LHCN-M2 (cell line): ENCODE results near the gene TMEM39B. TPM values are rescaled to one million over a fixed set of nuclear protein-coding genes. Genes with fewer than 3 reads are reported as not detected.
"Not testable (repeated sequence)": the region's sequence is repeated elsewhere in the genome, so short reads cannot be mapped to it uniquely, and the experiment has no call there.

Experiments
- DNase-seq: peaks from one replicate; pipeline ENCODE4 v3.0.0-alpha.2; 2012; ENCODE audit warnings: low read depth
- polyA plus RNA-seq: library from polyadenylated mRNA; unstranded; fragments of >200 nt; gene quantifications from one replicate; pipeline ENCODE4 v1.2.1, GENCODE V29; 2012; ENCODE audit warnings: missing spikeins
- total RNA-seq: library from RNA; depleted of rRNA; stranded (reverse); fragments of >200 nt; gene quantifications from 2 replicates; pipeline ENCODE4 v1.2.3, GENCODE V29; 2014; rRNA removed

Gene TMEM39B
- 8.1 and 10.4 TPM in 2 replicates for total RNA-seq
- 15.9 TPM for polyA plus RNA-seq

DNA sequence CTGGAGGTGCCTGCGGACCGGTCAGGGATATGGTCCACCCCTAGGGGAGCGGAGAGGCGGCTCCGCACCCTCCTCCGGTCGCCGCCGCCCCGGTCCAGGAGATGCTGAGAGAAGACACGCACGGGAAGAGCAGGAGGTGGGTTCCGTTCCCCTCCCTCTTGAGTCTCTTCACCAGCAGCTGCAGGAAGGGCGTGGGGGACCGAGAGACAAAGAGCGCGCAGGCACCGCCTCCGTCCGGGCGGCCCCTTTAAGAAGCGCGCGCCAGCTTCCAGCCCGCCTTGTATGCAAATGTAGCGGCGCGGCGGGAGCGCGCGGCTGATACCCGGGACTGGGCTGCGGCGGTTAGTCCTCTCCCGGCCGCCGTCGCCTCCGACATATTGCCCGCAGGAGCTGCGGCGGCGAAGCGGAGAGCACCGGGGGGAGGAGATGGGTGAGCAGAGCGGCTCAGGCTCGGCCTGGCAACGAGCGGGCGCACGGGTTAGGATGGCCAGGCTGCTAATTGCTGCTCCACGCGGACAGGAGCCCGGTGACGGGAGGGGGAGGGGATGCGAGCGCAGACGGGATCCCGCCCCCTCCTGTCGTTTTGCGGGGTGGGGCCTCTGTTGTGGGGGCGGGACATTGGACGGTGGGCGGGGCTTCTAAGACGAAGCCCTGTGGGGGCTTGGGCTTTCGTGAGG lies at the start of gene TMEM39B:
Gene TMEM39B, plus strand, starts transcription at position 318 of the 677 bp plus-strand sequence. Its CDS starts 109 bp downstream, at position 427.
- DNase-seq = peak; percentile 96

DNA sequence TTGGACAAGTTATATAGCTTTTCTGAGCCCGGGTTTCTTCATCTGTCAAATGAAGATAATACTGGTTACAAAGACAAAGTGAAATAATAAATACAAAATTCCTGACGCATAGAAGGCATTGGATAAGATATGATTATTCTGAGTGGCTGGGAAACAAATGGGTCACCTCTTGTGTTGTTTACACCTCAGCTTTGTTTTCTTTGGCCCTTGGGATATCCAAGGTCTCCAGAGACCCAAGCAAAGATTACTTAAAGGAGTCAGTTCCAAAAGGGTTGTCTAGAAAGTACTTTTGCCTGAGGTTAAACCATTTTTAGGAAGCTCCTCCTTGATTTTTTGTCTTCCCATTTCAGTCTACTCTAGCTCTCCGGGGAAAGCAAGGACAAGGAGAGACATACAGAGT lies 49.4 kb upstream of the TMEM39B start:
- DNase-seq = no peak

DNA sequence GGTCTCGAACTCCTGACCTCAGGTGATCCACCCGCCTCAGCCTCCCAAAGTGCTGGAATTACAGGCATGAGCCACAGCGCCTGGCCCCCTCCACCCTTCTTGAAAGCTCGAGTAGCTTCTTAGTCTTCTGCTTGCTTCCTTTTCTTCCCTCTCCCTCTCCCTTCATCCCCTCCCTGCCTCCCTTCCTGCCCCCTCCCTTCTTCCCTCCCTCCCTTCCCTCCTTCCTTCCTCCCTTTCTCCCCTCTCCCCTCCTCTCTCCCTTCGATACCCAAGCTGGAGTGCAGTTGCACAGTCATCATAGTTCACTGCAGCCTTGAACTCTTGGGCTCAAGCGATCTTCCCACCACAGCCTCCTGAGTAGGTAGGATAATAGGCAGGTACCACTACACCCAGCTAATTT lies 47.2 kb upstream of the TMEM39B start:
- DNase-seq = no peak

DNA sequence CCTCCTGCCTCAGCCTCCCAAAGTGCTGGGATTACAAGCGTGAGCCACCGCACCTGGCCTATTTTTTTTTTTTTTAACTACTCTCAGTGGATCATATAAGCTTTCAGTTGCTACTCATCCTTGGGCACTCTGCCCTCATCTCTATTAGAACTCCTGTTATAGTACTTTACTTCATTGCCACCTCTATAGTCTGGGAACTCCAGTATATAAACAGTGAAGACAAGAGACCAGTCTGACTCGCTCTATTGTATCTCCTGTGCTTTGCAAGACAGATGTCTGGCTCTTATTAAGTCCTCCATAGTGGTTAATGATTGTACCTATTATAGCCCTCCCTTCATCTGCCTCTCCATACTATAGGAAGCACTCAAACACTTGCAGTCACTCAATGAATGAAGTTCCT lies 44.0 kb upstream of the TMEM39B start:
- DNase-seq = no peak

DNA sequence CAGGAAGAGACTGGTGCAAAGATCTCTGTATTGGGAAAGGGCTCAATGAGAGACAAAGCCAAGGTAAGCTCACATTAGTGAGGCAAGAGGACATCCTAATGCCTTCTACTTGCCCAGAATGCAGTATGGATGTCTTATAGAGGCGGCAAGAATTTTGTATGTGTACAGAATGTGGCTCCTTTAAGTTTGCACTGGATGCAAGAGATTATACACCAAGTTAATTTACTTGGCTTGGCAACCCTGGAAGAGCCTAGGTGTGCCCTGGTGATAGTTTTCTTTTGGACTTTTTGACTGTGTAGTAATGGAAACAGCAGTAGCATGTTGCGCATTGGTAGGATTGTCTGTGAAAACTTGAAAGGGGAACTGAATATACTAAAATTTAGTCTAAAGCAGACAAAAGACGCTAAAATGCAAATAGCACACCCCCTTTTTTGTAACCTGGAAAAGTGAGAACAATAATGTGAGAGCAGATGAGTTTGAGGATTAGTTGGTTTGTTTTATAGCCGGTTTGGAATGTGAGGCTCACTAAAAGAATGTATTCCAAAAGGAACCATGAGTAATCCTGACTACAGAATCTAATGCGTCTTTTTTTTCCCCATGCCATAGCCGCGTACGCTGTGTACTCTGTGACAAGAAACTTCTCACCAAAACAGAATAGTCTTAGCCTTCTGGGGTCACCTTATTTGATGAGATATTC lies 41.0 kb upstream of the TMEM39B start:
- DNase-seq = peak; percentile 82

DNA sequence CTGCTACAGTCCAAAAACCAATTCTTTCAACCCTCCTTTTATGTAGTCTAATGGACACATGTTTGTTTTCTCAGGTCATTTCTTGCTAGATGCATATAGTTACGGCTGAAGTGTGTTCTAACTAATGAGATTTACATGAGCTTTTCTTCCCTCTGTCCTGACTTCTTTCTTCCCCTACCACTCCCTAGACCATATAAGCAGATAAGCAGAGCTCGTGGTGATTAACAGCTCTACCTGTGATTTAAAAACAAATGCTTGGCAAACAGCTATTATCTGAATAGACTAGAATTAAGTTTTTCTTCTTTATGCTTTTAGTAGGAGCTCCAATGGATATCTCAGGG lies 40.5 kb upstream of the TMEM39B start:
- DNase-seq = no peak

DNA sequence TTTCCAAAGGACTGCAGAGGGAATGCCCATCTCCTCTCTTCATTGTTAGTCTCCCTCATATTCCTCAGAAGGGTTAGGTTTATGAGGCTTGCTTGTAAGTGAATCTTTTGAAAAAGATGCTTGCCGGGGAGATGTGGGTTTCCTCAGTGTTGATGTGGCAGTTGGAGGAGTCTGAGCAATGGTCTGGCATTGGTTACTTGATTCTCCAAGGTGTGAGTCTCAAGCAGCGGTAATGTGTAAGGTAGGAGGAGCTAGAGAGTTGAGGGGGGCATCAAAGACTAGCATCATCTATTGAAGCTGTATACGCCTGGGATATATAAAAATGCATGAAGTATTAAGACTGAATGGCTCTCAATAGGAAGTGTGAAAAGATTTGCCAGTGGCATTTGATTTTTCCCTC lies 37.6 kb upstream of the TMEM39B start:
- DNase-seq = no peak

DNA sequence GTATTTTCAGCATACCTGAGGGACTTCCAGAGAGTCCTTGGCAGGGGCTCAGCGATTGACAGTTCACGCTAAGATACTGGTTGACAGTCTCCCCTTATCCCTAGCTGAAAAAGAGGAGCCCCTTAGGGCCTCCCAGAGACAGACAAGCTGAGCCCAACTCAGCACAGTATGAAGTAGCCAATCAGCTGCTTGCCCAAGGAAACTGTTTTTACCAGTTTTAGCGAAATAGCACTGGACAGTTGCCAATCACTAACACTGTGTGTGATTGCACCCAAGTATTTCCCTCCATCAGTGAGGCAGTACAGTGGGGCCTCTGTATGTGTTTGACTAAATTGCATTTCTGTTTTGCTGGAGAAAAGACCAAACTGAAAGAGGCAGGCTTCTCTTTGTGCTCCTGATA lies 32.0 kb upstream of the TMEM39B start:
- DNase-seq = no peak

DNA sequence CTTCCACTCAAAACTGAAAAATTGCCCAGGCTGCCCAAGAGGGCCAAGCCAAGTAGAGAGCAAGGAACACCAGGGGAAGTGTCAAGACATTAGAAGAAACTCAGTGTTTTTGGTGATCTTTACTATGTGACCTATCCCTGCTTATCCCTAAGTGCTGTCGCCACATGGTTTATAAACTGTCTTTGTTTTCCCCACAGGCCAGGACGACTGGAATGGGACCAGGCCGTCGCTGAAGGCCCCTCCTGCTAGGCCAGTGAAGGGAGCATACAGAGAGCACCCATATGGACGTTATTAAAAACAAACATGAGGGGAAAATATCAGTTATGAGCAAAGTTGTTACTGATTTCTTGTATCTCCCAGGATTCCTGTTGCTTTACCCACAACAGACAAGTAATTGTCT lies 30.4 kb upstream of the TMEM39B start:
- DNase-seq = no peak

DNA sequence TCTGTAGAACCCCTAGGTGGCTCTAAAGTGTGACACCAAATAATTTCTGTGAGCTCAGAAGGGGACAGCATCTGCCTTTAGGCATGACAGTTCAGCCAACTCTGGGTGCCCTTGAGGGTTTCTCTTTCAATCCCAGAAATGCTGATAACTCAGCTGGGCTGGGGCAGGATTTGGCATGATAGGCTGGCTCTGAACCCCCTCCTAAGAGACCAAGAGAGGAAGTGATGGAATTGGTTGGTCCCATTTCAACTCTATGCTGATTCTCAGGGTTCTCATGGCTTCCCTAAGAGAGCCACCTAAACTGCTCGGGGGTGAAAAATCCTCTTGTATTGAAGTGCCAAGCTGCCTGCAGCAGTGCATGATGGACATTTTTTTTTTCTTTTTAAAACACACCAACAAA lies 28.5 kb upstream of the TMEM39B start:
- no peak for DNase-seq

DNA sequence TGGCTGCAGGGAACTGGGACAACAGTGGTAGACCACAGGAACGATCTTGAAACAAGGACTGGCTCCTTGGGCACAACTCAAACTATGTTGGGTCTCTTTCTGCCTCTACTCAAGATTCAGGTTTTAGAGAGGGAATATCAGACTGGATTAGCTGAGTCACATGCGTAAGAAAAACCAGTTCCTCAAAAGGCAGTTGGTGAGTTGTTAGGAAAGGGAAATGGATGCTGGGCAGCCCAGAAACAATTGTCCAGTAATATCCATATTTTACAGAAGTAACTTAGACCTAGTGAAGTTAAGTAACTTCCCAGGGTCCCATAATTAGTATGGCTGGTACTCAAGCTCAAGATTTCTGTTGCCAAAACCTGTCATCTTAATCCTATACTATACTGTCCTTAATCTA lies 27.0 kb upstream of the TMEM39B start:
- no peak for DNase-seq

DNA sequence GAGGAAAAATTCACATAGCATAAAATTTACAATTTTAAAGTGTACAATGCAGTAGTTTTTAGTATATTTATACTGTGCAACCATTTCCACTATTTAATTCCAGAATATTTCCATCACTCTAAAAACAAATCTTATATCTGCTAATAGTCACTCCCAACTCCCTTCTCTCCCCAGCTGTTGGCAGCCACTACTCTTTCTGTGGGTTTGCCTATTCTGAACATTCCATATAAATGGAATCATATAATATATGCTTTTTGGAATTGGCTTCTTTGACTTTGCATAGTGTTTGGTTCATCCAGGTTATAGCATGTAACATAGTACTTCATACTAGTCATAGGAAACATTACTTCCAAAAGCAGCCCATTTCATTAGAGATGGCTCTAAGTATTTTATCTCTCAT lies 25.0 kb upstream of the TMEM39B start:
- no peak for DNase-seq

DNA sequence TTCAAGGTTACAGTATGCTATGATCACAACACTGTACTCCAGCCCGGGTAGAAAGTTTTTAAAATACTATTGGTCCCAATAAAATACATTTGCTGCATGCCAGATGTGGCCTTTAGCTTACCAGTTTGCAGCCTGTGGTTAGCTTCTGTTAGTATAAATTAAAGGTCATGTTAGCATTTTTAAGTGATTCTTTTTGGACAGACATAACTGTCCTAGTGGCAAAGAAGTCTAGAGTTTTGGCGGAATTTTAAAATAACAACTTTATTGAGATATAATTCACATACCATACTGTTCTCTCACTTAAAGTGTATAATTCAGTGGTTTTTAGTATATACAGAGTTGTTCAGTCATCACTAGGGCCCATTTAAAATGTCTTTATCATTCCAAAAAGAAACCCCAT lies 24.3 kb upstream of the TMEM39B start:
- no peak for DNase-seq

DNA sequence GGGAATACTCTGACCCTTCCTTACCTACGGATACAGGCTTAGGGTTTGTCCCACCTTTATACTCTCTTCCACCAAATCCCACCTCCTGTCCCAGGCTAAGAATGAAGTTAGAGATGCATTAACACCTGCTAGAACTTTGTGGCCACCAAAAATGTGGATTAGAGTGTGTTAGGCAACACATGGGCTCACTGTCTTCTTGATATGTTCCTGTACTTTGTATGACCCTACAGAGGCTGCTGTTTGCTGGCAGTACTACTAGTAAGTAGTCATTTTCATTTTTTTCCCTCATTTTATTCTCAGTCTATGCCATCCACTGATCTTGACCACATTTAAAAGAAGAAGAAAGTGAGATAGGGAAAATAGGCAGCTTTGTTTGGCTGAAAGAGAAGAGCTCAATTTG lies 21.0 kb upstream of the TMEM39B start:
- DNase-seq = peak; percentile 19

DNA sequence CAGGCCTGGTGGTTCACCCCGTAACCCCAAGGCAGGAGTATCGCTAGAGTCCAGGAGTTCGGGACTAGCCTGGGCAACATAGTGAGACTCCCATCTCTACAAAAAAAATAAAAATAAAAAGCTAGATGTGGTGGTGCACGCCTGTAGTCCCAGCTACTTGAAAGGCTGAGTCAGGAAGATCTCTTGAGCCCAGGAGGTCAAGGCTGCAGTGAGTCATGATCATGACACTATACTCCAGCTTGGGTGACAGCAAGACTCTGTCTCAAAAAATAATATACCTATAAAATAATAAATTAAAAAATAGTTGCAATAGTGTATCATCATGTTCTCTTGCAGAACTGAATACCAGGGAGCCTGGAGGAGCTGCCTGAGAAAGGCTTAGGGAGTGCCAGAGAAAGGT lies 19.9 kb upstream of the TMEM39B start:
- DNase-seq = peak; percentile 66

DNA sequence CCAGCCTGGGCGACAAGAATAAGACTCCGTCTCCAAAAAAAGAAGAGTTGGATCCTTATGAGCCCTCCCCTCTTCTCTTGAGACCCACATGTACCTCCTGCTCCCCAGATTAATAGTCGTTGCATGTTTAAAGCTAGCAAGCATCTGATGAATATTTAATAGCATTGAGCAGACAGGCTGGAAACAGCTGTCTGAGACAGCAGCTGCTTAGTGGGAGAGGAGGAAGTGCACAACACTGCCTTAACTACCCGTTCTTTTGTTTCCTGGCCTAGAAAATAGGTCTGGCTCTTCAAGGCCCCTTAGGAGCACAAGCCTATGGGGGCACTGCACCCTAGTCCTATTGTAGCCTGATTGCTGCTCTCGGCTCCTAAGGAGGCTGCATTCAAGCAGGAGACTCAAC lies 17.3 kb upstream of the TMEM39B start:
- DNase-seq = peak; percentile 60

DNA sequence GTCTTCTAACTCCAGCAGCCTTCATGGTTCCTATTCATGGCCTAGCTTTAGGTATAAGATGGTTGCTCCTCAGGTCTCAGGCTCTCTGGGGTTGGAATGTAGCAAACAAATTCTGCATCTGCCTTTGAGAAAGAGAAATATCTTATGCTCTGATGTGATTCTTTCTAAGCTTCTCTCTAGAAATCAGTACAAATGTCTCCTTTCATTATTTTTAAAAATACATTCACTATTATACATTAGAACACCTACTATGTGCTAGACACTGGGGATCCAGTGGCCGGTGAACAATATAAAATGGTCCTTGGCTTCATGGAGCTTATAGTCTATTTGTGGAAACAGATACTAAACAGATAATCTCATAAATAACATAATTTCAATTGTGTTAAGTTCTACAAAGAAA lies 16.1 kb upstream of the TMEM39B start:
- DNase-seq = no peak

DNA sequence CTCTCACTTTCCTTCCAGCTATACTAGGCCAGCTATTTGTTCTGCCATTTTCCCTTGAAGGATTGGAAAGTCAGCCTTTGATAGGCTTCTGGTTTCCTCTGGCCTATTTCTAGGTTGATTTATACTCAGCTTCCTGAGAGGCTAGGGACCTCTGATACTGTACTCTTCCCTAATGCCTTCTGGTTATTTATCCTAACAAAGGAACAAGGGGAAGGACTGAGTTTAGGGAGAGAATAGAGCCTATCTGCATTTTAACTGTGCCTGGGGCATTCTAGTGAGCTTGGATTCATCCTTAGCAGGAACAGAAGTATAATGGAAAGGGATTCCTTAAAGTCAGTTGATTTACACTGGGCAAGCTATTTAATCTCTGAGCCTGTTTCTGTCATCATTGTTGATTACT lies 11.8 kb upstream of the TMEM39B start:
- no peak for DNase-seq

DNA sequence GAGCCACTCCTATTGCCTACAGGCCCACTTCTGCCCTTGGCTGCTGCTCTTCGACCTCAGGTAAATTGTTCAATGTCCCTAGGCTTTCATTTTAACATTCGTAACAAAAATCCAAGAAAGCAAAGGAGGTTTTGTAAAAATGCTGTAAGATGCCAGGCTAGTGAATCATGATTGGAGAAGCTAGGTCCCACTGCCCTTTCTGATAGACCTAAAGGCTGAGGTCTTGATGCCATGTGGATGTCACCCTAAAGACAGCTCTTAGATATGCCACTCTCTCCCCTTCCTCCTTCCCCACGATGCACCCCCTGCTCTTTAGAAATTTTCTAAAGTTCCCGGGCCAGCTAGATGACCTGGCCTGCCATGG lies 9.9 kb upstream of the TMEM39B start:
- no peak for DNase-seq

DNA sequence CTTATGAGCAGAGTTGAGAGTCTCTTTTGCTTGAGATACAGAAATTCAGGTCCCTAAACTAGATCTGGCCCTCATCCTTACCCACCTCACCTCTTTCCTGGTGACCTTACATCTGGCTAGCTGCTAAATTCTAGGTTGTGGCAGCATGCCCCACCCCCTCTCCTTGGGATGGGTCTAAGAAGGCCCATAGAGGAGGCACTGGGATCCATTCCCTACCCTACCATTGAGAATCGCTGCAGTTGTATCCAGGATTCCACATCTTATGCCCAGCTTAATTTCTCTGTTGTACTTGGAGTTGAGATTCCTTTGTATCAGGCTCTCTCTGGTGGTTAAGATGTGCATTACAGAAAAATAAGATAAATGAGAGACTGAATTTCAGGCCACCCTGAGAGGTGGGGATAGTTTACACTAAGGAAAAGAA lies 9.5 kb upstream of the TMEM39B start:
- DNase-seq = peak; percentile 81

DNA sequence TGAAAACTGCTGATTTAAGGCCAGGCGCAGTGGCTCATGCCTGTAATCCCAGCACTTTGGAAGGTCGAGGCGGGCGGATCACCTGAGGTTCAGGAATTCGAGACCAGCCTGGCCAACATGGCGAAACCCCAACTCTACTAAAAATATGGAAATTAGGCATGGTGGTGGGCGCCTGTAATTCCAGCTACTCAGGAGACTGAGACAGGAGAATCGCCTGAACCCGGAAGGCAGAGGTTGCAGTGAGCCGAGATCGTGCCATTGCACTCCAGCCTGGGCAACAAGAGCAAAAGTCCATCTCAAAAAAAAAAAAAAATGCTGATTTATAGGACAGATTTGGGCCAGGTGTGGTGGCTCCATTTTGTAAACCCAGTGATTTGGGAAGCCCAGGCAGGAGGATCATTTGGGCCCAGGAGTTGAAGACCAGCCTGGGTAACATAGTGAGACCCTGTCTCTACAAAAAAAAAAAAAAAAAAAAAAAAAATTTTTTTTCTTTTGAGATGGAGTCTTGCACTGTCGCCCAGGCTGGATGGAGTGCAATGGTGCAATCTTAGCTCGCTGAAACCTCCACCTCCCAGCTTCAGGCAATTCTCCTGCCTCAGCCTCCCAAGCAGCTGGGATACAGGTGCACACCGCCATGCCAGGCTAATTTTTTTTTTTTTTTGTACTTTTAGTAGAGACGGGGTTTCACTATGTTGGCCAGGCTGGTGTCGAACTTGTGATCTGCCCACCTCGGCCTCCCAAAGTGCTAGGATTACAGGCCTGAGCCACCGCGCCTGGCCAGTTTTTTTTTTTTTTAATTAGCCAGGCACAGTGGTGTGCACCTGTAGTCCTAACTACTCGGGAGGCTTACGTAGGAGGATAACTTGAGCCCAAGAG lies 6.9 kb upstream of the TMEM39B start:
- DNase-seq = not testable (repeated sequence)

DNA sequence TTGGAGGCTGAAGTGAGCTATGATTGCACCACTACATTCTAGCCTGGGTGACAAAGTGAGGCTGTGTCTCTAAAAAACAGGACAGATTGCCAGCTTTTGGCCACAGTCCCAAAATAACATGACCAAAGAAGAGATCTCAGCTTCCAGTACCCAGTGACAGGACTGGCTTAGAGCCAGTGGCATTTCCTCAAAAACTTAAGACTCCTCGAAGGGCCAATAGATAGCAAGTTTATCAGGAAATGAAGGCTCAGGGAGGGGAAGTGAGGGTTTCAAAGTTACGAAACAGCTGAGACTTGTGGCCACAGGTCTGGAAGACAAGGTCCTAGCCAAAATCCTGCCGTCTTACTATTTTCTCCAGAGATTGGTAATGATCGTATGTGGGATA lies 6.3 kb upstream of the TMEM39B start:
- DNase-seq = peak; percentile 87
